G401.6 (cell line): ENCODE results near the gene PEX11G.
"Not testable (repeated sequence)": the region's sequence is repeated elsewhere in the genome, so short reads cannot be mapped to it uniquely, and the experiment has no call there.

Source experiments
- FAIRE-seq: peaks from 2 replicates; lab custom pipeline; 2012; peaks lifted over from hg19 to GRCh38; lab: Jason Lieb, UNC

Gene PEX11G

GRCh38 chr19:7463575-7463974, 25.3 kb downstream of the PEX11G start:
- no peak for FAIRE-seq

- FAIRE-seq, result no peak
Observed at GRCh38 chr19:7461841-7462629, 26.8 kb downstream of the PEX11G start.

DNA sequence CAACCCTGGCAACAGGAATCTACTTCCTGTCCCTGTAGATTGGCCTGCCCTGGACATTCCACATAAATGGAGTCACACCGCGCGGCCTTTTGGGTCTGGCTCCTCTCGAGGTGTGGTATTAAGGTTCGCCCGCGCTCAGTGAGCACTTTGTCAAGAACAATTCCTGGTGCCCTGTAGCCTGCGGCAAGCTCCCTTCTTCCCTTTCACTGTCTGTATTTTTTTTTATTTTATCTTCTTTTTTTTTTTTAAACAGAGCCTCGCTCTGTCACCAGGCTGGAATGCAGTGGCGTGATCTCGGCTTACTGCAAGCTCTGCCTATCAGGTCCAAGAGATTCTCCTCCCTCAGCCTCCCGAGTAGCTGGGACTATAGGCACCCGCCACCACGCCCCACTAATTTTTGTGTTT, 28.3 kb downstream of the PEX11G start:
- no peak for FAIRE-seq

- no peak for FAIRE-seq
Observed at GRCh38 chr19:7459773-7460172, 29.1 kb downstream of the PEX11G start.

DNA sequence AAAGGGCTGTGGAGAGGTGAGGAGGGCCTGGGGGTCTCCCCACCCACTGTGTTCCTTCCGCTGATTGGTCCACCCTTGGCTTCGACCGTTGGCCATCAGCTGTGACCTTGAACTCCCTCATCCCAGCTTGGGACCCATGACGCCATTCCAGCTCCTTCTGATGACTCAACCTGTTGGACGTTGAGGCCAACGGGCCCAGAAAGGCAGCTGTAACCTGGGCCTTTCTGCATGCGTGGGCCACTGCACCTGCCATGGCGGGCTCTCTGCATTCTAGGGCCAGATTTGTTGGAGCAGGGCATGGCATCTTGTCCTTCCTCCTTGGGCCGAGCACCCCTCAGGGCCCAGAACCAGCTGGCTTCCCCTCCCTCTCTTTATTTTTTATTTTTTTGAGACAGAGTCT, 30.2 kb downstream of the PEX11G start:
- FAIRE-seq, result no peak

GRCh38 chr19:7456964-7457541, 31.8 kb downstream of the PEX11G start:
- FAIRE-seq, result no peak

DNA sequence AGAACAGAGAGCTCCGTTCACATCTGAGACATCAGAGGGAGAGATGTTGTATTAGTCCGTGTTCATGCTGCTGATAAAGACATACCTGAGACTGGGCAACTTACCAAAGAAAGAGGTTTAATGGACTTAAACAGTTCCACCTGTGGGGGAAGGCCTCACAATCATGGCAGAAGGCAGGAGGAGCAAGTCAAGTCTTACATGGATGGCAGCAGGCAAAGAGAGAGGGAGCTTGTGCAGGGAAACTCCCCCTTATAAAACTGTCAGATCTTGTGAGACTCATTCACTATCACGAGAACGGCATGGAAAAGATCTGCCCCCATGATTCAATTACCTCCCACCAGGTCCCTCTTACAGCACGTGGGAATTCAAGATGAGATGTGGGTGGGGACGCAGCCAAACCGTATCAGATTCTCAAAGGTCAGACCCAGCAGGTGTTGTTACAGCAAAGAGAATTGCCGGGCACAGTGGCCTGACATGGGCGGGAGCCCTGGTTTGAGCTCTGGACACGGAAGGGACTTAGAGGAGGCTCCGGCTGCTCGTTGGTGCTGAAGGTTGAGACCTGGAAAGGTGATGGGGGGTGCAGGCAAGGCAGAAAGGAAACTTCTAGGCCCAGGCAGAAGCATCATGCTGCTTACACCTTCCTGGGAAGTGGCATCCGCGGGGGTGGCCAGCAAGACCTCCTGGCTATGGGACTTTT, 33.1 kb downstream of the PEX11G start:
- FAIRE-seq, result no peak

DNA sequence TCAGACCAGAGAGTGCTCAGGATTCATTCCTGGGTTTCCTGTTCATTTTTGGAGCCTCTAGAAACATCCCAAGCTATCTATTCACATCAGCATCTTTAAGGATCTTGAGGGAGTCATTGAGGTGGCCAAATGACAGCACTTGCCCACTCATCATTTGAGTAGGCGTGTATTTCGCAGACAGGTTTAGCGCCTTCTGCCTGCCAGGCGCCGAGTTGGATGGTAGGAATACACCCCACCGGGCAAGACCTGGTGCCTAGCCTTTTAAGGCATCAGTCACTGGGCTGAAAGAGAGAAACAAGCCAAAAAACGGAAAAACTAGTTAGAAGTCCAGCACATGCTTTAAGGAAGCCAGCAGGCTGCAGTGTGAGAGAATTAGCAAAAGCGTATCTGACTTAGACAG, 33.8 kb downstream of the PEX11G start:
- no peak for FAIRE-seq

GRCh38 chr19:7450243-7451223, 38.3 kb downstream of the PEX11G start:
- peak; percentile 15 for FAIRE-seq

GRCh38 chr19:7449391-7450070, 39.3 kb downstream of the PEX11G start:
- not testable (repeated sequence) for FAIRE-seq

- no peak for FAIRE-seq
Observed at GRCh38 chr19:7447648-7448047, 41.2 kb downstream of the PEX11G start.

DNA sequence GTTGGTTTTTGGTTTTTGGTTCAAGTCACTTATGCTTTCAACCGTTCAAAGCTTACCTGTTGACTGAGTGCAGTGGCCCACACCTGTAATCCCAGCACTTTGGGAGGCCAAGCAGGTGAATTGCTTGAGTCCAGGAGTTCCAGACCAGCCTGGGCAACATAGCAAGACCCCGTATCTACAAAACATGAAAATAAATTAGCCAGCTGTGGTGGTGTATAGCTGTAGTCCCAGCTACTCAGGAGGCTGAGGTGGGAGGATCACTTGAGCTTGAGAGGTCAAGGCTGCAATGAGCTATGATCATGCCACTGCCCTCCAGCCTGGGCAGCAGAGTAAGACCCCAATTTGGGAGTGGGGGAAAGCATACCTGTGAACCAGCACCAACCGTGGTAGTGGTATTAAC, 43.7 kb downstream of the PEX11G start:
- no peak for FAIRE-seq

DNA sequence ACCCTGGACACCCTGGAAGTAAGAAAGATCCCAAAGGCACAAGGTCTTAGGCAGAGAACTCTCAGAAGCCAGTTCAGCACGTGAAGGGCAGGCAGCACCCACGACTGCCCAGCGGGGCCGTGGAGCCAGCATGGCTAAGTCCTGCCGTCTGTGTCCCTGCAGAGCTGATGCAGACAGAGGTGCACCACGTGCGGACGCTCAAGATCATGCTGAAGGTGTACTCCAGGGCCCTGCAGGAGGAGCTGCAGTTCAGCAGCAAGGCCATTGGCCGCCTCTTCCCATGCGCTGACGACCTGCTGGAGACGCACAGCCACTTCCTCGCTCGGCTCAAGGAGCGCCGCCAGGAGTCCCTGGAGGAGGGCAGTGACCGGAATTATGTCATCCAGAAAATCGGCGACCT, 44.8 kb downstream of the PEX11G start:
- no peak for FAIRE-seq

DNA sequence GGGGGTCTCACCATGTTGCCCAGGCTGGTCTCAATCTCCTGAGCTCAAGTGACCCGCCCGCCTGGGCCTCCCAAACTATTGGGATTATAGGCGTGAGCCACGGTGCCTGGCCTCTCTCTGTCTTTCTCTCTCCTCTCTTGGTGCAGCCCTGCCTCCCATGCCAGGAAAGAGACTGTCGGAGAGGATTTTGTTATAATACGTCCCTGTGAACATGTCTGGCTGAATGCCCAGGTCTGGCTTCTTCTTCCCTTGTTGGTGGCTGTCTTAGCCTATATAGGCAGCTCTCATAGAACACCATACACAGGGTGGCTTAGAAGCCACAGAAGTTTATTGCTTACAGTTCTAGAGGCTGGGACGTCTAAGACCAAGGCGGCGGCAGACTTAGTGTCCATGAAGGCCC, 46.4 kb downstream of the PEX11G start:
- FAIRE-seq, result no peak

DNA sequence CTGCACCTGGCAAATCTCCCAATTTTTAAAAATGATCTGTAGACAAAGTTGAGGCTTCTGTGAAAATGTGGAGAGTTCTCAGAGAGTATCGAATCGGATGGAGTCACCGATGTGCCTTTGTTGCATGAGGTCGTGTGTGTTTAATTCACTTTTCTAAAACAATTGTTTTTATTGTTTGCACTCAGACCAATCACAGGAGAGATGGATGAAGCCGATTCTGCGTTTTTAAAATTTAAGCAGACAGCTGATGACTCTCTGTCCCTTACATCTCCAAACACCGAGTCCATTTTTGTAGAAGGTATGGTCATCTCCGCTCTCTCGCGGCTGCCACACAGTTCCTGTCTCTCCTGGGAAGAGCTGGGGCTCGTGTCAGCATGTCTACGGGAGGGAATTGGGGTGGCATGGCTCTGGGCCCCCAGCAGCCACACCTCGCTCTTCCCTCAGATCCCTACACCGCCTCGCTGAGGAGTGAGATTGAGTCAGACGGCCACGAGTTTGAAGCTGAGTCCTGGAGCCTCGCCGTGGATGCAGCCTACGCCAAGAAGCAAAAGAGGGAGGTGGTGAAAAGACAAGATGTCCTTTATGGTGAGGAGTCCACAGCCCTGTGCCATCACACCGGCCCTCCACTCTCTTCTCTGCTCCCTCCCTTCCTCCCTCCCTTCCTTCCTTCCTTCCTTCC, 47.2 kb downstream of the PEX11G start:
- FAIRE-seq, result no peak

- FAIRE-seq, result no peak
Observed at GRCh38 chr19:7440188-7440975, 48.5 kb downstream of the PEX11G start.

DNA sequence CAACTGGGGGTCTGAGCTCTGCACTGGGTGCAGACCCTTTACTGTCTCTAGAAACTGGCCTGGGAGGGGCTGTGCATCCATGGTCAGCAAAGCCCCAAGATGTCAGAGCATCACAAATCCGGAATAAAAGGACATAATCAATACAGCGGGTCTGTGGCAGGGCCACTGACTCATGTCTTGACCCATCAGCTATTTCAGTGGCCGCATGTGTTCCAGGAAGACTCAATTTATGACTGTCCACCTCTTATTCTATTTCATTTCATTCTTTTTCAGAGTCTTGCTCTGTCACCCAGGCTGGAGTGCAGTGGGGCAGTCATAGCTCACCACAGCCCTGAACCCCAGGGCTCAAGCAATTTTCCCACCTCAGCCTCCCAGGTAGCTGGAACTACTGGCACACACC, 53.2 kb downstream of the PEX11G start:
- no peak for FAIRE-seq

- FAIRE-seq, result no peak
Observed at GRCh38 chr19:7434391-7434790, 54.4 kb downstream of the PEX11G start.

DNA sequence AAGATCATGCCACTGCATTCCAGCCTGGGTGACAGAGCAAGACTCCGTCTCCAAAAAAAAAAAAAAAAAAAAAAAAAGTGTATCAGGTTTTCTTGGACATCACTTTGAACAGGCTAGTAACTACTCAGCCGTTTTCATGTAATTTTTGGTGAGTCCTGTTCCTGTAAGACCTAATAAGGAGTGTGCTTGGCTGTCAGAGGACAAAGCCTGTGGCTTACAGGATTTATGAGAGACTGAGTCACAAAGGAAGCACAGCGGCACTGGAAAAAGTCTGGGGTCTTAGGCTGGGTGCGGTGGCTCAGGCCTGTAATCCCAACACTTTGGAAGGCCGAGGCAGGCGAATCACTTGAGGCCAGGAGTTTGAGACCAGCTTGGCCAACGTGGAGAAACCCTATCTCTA, 55.4 kb downstream of the PEX11G start:
- FAIRE-seq, result not testable (repeated sequence)

- no peak for FAIRE-seq
Observed at GRCh38 chr19:7429638-7430282, 59.1 kb downstream of the PEX11G start.
